Heart right ventricle (tissue), 16 donors: ENCODE data around the gene FAF2. TPM values are rescaled to one million over a fixed set of nuclear protein-coding genes. Genes with fewer than 3 reads are reported as not detected.

Experiments
- ATAC-seq, 8 donors: fragments of 200-7000 bp; cut with Tn5 transposase; one replicate each; pipeline ENCODE4 v1.9.1; 2020; ENCODE audit warnings: mild to moderate bottlenecking in 8 of 8, moderate library complexity in 8 of 8, moderate number of reproducible peaks in 1 of 8
- DNase-seq, 2 donors: peaks; one replicate each; pipeline ENCODE4 v3.0.0-alpha.2; 2020
- H3K27ac ChIP-seq, 10 donors: fragments of 200-600 bp; sonication (generic) in 2 of 10; one replicate each; pipeline versions ENCODE4 v1.5.0 to v1.8.0; 2020 to 2022; ENCODE audit warnings: mild to moderate bottlenecking in 3 of 10
- H3K27me3 ChIP-seq, 7 donors: fragments of 200-600 bp; one replicate each; pipeline ENCODE4 v1.8.0; 2021 to 2022; ENCODE audit warnings: mild to moderate bottlenecking in 2 of 7
- H3K36me3 ChIP-seq, 9 donors: fragments of 200-600 bp; sonication (generic) in 1 of 9; one replicate each; pipeline versions ENCODE4 v1.5.0 to v1.8.0; 2020 to 2022; ENCODE audit warnings: mild to moderate bottlenecking in 2 of 9
- H3K4me1 ChIP-seq, 9 donors: fragments of 200-600 bp; sonication (generic) in 1 of 9; one replicate each; pipeline versions ENCODE4 v1.5.0 to v1.8.0; 2020 to 2022; ENCODE audit warnings: mild to moderate bottlenecking in 4 of 9
- H3K4me3 ChIP-seq, 10 donors: fragments of 200-600 bp; sonication (generic) in 2 of 10; one replicate each; pipeline versions ENCODE4 v1.5.0 to v1.8.0; 2020 to 2022; ENCODE audit warnings: mild to moderate bottlenecking in 7 of 10, moderate library complexity in 2 of 10
- H3K9me3 ChIP-seq, 11 donors: fragments of 200-600 bp in 10 of 11; sonication (generic) in 2 of 11; one replicate each; pipeline versions ENCODE4 v1.5.0 to v1.8.0; 2013 to 2022; ENCODE audit warnings: mild to moderate bottlenecking in 2 of 11, control low read depth in 1 of 11, moderate library complexity in 1 of 11
- CTCF ChIP-seq, 9 donors: fragments of 200-600 bp; sonication (generic) in 2 of 9; IDR thresholded peaks; one replicate each; pipeline versions ENCODE4 v1.5.0 to v1.8.0; 2021 to 2022; ENCODE audit warnings: antibody characterized with exemption in 9 of 9, mild to moderate bottlenecking in 5 of 9, moderate library complexity in 1 of 9
- whole genome bisulfite sequencing, 2 donors: extraction: QIAGEN DNeasy Blood & Tissue Kit; methylation state at CpG; one replicate each; pipeline ENCODE4 v1.1.7; 2013; ENCODE audit warnings: inconsistent platforms in 1 of 2; 5-methylcytosine and 5-hydroxymethylcytosine counted together
- intact Hi-C, 10 donors: fragments of 100-400 bp; cut with DNase I; formaldehyde crosslinking; loops; one replicate each; pipeline versions ENCODE4 v1.11.1 to v1.14.2; 2022
- polyA plus RNA-seq, 2 donors: library from polyadenylated mRNA; stranded (reverse); fragments of 200-250 nt; gene quantifications; one replicate each; pipeline ENCODE4 v1.2.3, GENCODE V29; 2013
- total RNA-seq, 10 donors: library from RNA; stranded (reverse); fragmentation: NEBNext Ultra II Directional in 3 of 10; extraction: Animal tissue kit (Norgen Biotek cat#: 25700) in 3 of 10; gene quantifications; one replicate each; pipeline versions ENCODE4 v1.2.1 to v1.2.4, GENCODE V29; 2021 to 2023
- donor health status: Arrhythmogenic right ventricular cardiomyopathy.
- donor health status: ischemic (EF 13 %, LVEDD 7.1; RV severe dilation, severe dysfunction).
- donor health status: healthy with polysubstance abuse.
- donor health status: DM: no; HTN: yes; CAD: no.
- donor health status: DM: no; HTN: no; CAD: no.
- donor health status: ischemic (EF 25% LVEDD 6.9; RV normal size, moderate dysfunction).
- donor health status: ischemic (EF 25% LVEDD 5.7; RV mildly dilated, moderate dysfunction).
- donor health status: healthy.
- donor health status: DM: yes; HTN: yes; CAD: no.
- donor health status: Ischemic cardiomyopathy.
- donor health status: ischemic (EF 35%, LVEDD 5.7; RV mildly dilated, moderate dysfunction).
- donor health status: nonischemic (EF 11% LVEDD 7.7; RV severe dilation, severe dysfunction).
- donor health status: DM: yes; HTN: yes; CAD: no.
- donor health status: PGD.
- donor health status: ischemic (EF 29% LVEDD 5.4; RV normal size, mild dysfunction).
- donor health status: nonischemic (EF 23%, LVEDD 6.1; RV moderate dilation, normal function).

FAF2 gene
- total and polyA plus RNA-seq, 12 donors: 10.1 to 19.9 (median 14.6) TPM

- peaks cover 0 to 4% (median 0%) of the 10 kb centered on the region in 7 donors for H3K27me3 ChIP-seq
- no peak overlapping the region for H3K4me3 ChIP-seq
- no peak for TF ChIP-seq CTCF (IDR thresholded peaks at IDR 0.05)
- no peak for ATAC-seq
- H3K27ac ChIP-seq: no peak overlapping the region
- intact Hi-C loops: no loop called here
- H3K36me3 ChIP-seq: no peaks in the 10 kb centered on the region
- no peaks in the 10 kb centered on the region for H3K9me3 ChIP-seq
- 61 to 67% methylated on average over 2 of the region's 2 CpGs for WGBS, 2 donors
- H3K4me1 ChIP-seq: peaks cover 0 to 10% (median 7%) of the 10 kb centered on the region in 9 donors
- no peak for DNase-seq
Measured at GRCh38 chr5:176420972-176421544, 27.1 kb upstream of the FAF2 start.

- ATAC-seq (no peak), DNase-seq (no peak)
- H3K4me1 ChIP-seq: no peaks in the 10 kb centered on the region
- intact Hi-C loops: no loop called here
- no peaks in the 10 kb centered on the region for H3K9me3 ChIP-seq
- no peak overlapping the region for H3K27ac ChIP-seq
- no peak overlapping the region for H3K4me3 ChIP-seq
- WGBS, 2 donors: 66 to 73% methylated on average over 3 of the region's 3 CpGs
- no peaks in the 10 kb centered on the region for H3K36me3 ChIP-seq
- H3K27me3 ChIP-seq: peaks cover 0 to 9% (median 0%) of the 10 kb centered on the region in 7 donors
- no peak for TF ChIP-seq CTCF (IDR thresholded peaks at IDR 0.05)
Measured at GRCh38 chr5:176424181-176424580, 24.0 kb upstream of the FAF2 start.

- 91 to 100% methylated on average over 1 of the region's 1 CpG for WGBS, 2 donors
- Histone ChIP-seq H3K9me3 (no peaks in the 10 kb centered on the region), H3K27ac (no peak overlapping the region), H3K36me3 (no peaks in the 10 kb centered on the region), H3K4me3 (no peak overlapping the region), H3K27me3 (peaks cover 0 to 9% (median 0%) of the 10 kb centered on the region in 7 donors), H3K4me1 (no peaks in the 10 kb centered on the region)
- DNase-seq (no peak), ATAC-seq (no peak)
- intact Hi-C loops: no loop called here
- TF ChIP-seq CTCF (IDR thresholded peaks at IDR 0.05): no peak
Measured at GRCh38 chr5:176425138-176425537, 23.0 kb upstream of the FAF2 start.

- no peak overlapping the region for H3K27ac ChIP-seq
- no peak for ATAC-seq
- intact Hi-C loops: no loop called here
- H3K4me3 ChIP-seq: no peak overlapping the region
- no peaks in the 10 kb centered on the region for H3K4me1 ChIP-seq
- H3K27me3 ChIP-seq: peaks cover 0 to 9% (median 0%) of the 10 kb centered on the region in 7 donors
- no peaks in the 10 kb centered on the region for H3K9me3 ChIP-seq
- TF ChIP-seq CTCF (IDR thresholded peaks at IDR 0.05): no peak
- no peaks in the 10 kb centered on the region for H3K36me3 ChIP-seq
- WGBS, 2 donors: 90 to 98% methylated on average over 1 of the region's 1 CpG
- no peak for DNase-seq
Measured at GRCh38 chr5:176425791-176426190, 22.4 kb upstream of the FAF2 start.
